DND-41 (cell line): Measurements from ENCODE around the gene IGSF1.

Experiments
- ATAC-seq: fragments of 200-7000 bp; cut with Tn5 transposase; 3 replicates; pipeline ENCODE4 v1.9.1; 2021; ENCODE audit warnings: low read depth; ENCODE audit not compliant: insufficient read depth
- DNase-seq: peaks from one replicate; pipeline ENCODE4 v3.0.0-alpha.2; 2020
- H2AFZ ChIP-seq: 2 replicates; pipeline ENCODE4 v1.6.0; 2012; ENCODE audit warnings: low read depth, low read length
- H3K27ac ChIP-seq: 2 replicates; pipeline ENCODE4 v1.5.1; 2012; ENCODE audit warnings: low read length, inconsistent platforms
- H3K27me3 ChIP-seq: fragments of 200-600 bp; sonication (generic); 2 replicates; pipeline ENCODE4 v1.6.0; 2012; ENCODE audit warnings: low read length, mild to moderate bottlenecking, inconsistent platforms; ENCODE audit not compliant: insufficient read depth, poor library complexity
- H3K36me3 ChIP-seq: 2 replicates; pipeline ENCODE4 v1.5.1; 2012; ENCODE audit warnings: low read length, inconsistent platforms; ENCODE audit not compliant: insufficient read depth
- H3K4me1 ChIP-seq: 2 replicates; pipeline ENCODE4 v1.5.1; 2012; ENCODE audit warnings: mild to moderate bottlenecking, low read length; ENCODE audit not compliant: insufficient read depth
- H3K4me2 ChIP-seq: 2 replicates; pipeline ENCODE4 v1.6.0; 2012; ENCODE audit warnings: mild to moderate bottlenecking, moderate library complexity, low read length, inconsistent platforms; ENCODE audit not compliant: insufficient read depth
- H3K4me3 ChIP-seq, 2 experiments: fragments of 200-600 bp in 1 of 2; shearing (Covaris generic) in 1 of 2; 2 replicates each; pipeline ENCODE4 v1.5.1; 2012 to 2016; ENCODE audit warnings: inconsistent platforms in 2 of 2, low read length in 2 of 2, mild to moderate bottlenecking in 2 of 2, low read depth in 1 of 2, moderate library complexity in 1 of 2
- H3K79me2 ChIP-seq: 2 replicates; pipeline ENCODE4 v1.6.0; 2012; ENCODE audit warnings: low read length, inconsistent platforms; ENCODE audit not compliant: insufficient read depth
- H3K9ac ChIP-seq: 2 replicates; pipeline ENCODE4 v1.6.0; 2012; ENCODE audit warnings: low read depth, mild to moderate bottlenecking, inconsistent platforms, low read length, moderate library complexity
- H3K9me3 ChIP-seq: 2 replicates; pipeline ENCODE4 v1.5.1; 2012; ENCODE audit warnings: low read length, moderate library complexity, mild to moderate bottlenecking, inconsistent platforms; ENCODE audit not compliant: insufficient read depth, severe bottlenecking
- H4K20me1 ChIP-seq: 2 replicates; pipeline ENCODE4 v1.6.0; 2012; ENCODE audit warnings: low read length; ENCODE audit not compliant: insufficient read depth
- EZH2 ChIP-seq: IDR thresholded peaks from 3 replicates; pipeline ENCODE4 v1.6.1; 2012; ENCODE audit warnings: borderline replicate concordance, low read depth, mild to moderate bottlenecking, moderate library complexity, low read length, inconsistent platforms; ENCODE audit not compliant: severe bottlenecking
- TF ChIP-seq, protein P1 (sequence below): IDR thresholded peaks from 2 replicates; pipeline ENCODE4 v1.5.1; 2012; ENCODE audit warnings: borderline replicate concordance, low read length, moderate library complexity, mild to moderate bottlenecking; ENCODE audit not compliant: poor library complexity, severe bottlenecking; ENCODE audit errors: extremely low read depth

IGSF1 gene, protein sequence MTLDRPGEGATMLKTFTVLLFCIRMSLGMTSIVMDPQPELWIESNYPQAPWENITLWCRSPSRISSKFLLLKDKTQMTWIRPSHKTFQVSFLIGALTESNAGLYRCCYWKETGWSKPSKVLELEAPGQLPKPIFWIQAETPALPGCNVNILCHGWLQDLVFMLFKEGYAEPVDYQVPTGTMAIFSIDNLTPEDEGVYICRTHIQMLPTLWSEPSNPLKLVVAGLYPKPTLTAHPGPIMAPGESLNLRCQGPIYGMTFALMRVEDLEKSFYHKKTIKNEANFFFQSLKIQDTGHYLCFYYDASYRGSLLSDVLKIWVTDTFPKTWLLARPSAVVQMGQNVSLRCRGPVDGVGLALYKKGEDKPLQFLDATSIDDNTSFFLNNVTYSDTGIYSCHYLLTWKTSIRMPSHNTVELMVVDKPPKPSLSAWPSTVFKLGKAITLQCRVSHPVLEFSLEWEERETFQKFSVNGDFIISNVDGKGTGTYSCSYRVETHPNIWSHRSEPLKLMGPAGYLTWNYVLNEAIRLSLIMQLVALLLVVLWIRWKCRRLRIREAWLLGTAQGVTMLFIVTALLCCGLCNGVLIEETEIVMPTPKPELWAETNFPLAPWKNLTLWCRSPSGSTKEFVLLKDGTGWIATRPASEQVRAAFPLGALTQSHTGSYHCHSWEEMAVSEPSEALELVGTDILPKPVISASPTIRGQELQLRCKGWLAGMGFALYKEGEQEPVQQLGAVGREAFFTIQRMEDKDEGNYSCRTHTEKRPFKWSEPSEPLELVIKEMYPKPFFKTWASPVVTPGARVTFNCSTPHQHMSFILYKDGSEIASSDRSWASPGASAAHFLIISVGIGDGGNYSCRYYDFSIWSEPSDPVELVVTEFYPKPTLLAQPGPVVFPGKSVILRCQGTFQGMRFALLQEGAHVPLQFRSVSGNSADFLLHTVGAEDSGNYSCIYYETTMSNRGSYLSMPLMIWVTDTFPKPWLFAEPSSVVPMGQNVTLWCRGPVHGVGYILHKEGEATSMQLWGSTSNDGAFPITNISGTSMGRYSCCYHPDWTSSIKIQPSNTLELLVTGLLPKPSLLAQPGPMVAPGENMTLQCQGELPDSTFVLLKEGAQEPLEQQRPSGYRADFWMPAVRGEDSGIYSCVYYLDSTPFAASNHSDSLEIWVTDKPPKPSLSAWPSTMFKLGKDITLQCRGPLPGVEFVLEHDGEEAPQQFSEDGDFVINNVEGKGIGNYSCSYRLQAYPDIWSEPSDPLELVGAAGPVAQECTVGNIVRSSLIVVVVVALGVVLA (N-terminal part only)

DNA sequence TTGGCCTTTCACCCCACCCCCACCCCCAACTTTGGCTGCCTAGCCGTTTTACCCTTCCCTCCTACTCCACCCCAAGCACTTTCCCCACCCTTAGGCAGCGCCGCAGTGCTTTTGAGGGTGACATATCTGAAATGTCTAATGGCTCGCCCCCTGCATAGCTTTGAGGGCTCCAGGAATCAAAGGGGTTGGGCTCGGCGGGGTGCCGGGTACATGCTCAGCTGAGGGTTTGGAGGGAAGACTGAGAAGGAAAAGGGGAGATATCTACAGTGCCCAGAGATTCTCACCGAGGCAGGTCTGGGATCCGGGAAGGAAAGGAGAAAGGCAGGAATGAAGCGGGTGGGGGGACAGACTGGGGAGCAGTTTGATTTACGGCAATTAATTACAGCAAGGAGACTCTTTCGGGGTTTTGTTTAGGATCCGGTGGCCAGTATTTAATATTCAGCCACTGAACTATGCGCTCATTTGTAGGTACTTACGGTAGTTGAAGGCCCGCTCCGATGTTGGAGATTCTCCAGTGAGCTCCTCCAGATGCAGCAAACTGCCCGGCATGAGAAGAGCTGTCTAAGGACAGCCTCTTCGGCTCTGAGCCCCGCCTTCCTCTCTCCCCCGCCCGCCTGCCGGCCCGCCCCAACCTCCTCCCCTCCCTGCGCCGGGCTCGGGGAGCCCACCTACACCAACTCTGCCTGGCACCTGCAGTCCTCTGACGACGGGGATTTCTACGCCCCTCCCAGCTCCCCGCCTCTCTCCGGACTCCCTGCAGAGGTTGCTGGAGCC lies at the start of gene IGSF1:
TSS of gene IGSF1 (minus strand) at position 569 of the 774 bp plus-strand sequence. CDS start 2,632 bp downstream, outside the sequence.
- no peaks in the 10 kb centered on the region for H3K36me3 ChIP-seq
- no peaks in the 10 kb centered on the region for H3K4me1 ChIP-seq
- H3K27me3 ChIP-seq, result no peaks in the 10 kb centered on the region
- H3K27ac ChIP-seq, result no peak within 1 kb of the TSS
- H3K79me2 ChIP-seq, result no peaks in the 10 kb centered on the region
- H2AFZ ChIP-seq, result no peak within 1 kb of the TSS
- no peak within 1 kb of the TSS for H3K9ac ChIP-seq
- no peak for ATAC-seq
- no peaks in the 10 kb centered on the region for H4K20me1 ChIP-seq
- H3K4me2 ChIP-seq, result no peak within 1 kb of the TSS
- no peaks in the 10 kb centered on the region for H3K9me3 ChIP-seq
- H3K4me3 ChIP-seq, result no peak within 1 kb of the TSS
- TF ChIP-seq, protein P1, sequence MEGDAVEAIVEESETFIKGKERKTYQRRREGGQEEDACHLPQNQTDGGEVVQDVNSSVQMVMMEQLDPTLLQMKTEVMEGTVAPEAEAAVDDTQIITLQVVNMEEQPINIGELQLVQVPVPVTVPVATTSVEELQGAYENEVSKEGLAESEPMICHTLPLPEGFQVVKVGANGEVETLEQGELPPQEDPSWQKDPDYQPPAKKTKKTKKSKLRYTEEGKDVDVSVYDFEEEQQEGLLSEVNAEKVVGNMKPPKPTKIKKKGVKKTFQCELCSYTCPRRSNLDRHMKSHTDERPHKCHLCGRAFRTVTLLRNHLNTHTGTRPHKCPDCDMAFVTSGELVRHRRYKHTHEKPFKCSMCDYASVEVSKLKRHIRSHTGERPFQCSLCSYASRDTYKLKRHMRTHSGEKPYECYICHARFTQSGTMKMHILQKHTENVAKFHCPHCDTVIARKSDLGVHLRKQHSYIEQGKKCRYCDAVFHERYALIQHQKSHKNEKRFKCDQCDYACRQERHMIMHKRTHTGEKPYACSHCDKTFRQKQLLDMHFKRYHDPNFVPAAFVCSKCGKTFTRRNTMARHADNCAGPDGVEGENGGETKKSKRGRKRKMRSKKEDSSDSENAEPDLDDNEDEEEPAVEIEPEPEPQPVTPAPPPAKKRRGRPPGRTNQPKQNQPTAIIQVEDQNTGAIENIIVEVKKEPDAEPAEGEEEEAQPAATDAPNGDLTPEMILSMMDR, result no peak
- no peak for TF ChIP-seq EZH2
- DNase-seq, result no peak

DNA sequence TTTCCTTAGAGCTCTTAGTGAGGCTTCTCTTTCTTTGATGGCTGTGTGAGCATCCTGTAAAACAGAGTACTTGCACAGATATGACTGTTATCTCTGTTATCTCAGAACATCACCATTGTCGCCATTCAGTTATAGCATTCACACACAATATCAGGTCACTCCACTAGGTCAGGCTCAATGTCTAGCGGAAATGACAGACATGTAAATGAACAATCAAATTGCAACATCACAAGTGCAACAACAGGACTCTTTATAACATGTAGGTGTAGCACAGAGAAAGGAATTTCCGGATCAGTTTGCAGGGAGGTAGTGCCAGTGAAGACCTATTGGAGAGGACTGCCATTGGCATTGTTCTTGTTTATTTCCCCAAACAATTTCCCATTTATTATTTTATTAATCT lies 43.2 kb upstream of the IGSF1 start:
- no peaks in the 10 kb centered on the region for H4K20me1 ChIP-seq
- ATAC-seq (no peak), DNase-seq (no peak)
- H3K27me3 ChIP-seq, result no peaks in the 10 kb centered on the region
- no peaks in the 10 kb centered on the region for H3K36me3 ChIP-seq
- H3K4me3 ChIP-seq, result no peak overlapping the region
- no peaks in the 10 kb centered on the region for H3K9me3 ChIP-seq
- H3K9ac ChIP-seq, result no peak overlapping the region
- TF ChIP-seq, protein P1, result no peak
- no peak for TF ChIP-seq EZH2
- no peaks in the 10 kb centered on the region for H3K79me2 ChIP-seq
- H3K27ac ChIP-seq, result no peak overlapping the region
- H3K4me1 ChIP-seq, result no peaks in the 10 kb centered on the region
- no peak overlapping the region for H2AFZ ChIP-seq
- H3K4me2 ChIP-seq, result no peak overlapping the region

DNA sequence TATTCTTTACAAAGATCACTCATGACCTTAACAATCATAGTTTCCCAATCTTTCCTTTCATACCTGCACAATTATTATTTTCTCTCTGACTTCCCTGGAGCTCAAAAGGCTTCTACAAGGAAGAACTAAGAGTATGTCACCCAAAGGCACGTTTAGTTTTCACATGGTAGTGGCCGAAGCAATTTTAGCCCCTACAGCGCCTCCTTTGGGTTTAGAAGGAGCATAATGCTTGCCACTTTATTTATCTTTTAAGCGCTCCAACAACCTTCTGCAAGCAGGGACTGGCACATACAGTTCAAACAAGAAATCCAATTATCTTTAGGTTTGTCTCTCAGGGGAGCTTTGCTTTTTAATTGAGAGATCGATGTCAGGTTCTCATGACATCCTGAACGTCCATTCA lies 42.0 kb upstream of the IGSF1 start:
- Histone ChIP-seq H3K36me3 (no peaks in the 10 kb centered on the region), H3K27me3 (no peaks in the 10 kb centered on the region), H3K4me1 (no peaks in the 10 kb centered on the region), H4K20me1 (no peaks in the 10 kb centered on the region), H3K4me3 (no peak overlapping the region), H3K9ac (no peak overlapping the region), H3K4me2 (no peak overlapping the region), H2AFZ (no peak overlapping the region), H3K9me3 (no peaks in the 10 kb centered on the region), H3K79me2 (no peaks in the 10 kb centered on the region), H3K27ac (no peak overlapping the region)
- ATAC-seq (no peak), DNase-seq (no peak)
- TF ChIP-seq, protein P1, result no peak
- TF ChIP-seq EZH2, result no peak
